Small intestine (tissue), 7 donors: ENCODE results near the gene PLA2G2A. TPM values are rescaled to one million over a fixed set of nuclear protein-coding genes. Genes with fewer than 3 reads are reported as not detected.

ENCODE experiments used
- DNase-seq, 2 donors: peaks; one replicate each; pipeline versions ENCODE4 v3.0.0 to v3.0.0-alpha.2; 2013
- FAIRE-seq: peaks from 2 replicates; lab custom pipeline; 2012; peaks lifted over from hg19 to GRCh38; lab: Jason Lieb, UNC
- H3K27ac ChIP-seq, 3 donors: one replicate each; pipeline ENCODE4 v1.5.1; 2013; ENCODE audit warnings: low read length in 2 of 3, mild to moderate bottlenecking in 2 of 3, control low read depth in 1 of 3, inconsistent platforms in 1 of 3, low read depth in 1 of 3, moderate library complexity in 1 of 3
- H3K27me3 ChIP-seq, 3 donors: one replicate each; pipeline ENCODE4 v1.6.1; 2013; ENCODE audit warnings: low read length in 3 of 3, inconsistent platforms in 1 of 3; ENCODE audit not compliant: control insufficient read depth in 3 of 3, insufficient read depth in 3 of 3
- H3K36me3 ChIP-seq, 3 donors: one replicate each; pipeline ENCODE4 v1.6.1; 2013; ENCODE audit warnings: low read length in 3 of 3, inconsistent platforms in 1 of 3, low read depth in 1 of 3, mild to moderate bottlenecking in 1 of 3, moderate library complexity in 1 of 3; ENCODE audit not compliant: control insufficient read depth in 3 of 3, insufficient read depth in 2 of 3
- H3K4me1 ChIP-seq, 3 donors: one replicate each; pipeline ENCODE4 v1.6.1; 2013; ENCODE audit warnings: low read length in 2 of 3, inconsistent platforms in 1 of 3, low read depth in 1 of 3, mild to moderate bottlenecking in 1 of 3, moderate library complexity in 1 of 3; ENCODE audit not compliant: control insufficient read depth in 3 of 3, insufficient read depth in 2 of 3
- H3K4me3 ChIP-seq, 3 donors: one replicate each; pipeline ENCODE4 v1.5.1; 2013; ENCODE audit warnings: low read length in 3 of 3, control low read depth in 1 of 3, inconsistent platforms in 1 of 3, low read depth in 1 of 3, mild to moderate bottlenecking in 1 of 3, moderate library complexity in 1 of 3
- H3K9me3 ChIP-seq, 2 donors: one replicate each; pipeline ENCODE4 v1.6.1; 2013; ENCODE audit warnings: low read depth in 1 of 2, low read length in 1 of 2; ENCODE audit not compliant: control insufficient read depth in 2 of 2, insufficient read depth in 1 of 2
- WGBS, 3 donors: extraction: QIAGEN DNeasy Blood & Tissue Kit; methylation state at CpG; one replicate each; pipeline ENCODE4 v1.1.7; 2013; 5-methylcytosine and 5-hydroxymethylcytosine counted together
- polyA plus RNA-seq, 4 donors: library from polyadenylated mRNA; stranded (reverse) in 3 of 4; unstranded in 1 of 4; fragments of 200-250 nt in 3 of 4; fragments of 120-200 nt in 1 of 4; gene quantifications; one replicate each; pipeline versions ENCODE4 v1.2.1 to v1.2.3, GENCODE V29; 2013
- donor health status: healthy with polysubstance abuse.
- donor health status: control.
- donor health status: control.
- donor health status: Bipolar disorder and iron deficiency.
- donor health status: healthy.

Gene PLA2G2A
- polyA plus RNA-seq, 4 donors = 83.6 to 1,925 (median 293) TPM

DNA sequence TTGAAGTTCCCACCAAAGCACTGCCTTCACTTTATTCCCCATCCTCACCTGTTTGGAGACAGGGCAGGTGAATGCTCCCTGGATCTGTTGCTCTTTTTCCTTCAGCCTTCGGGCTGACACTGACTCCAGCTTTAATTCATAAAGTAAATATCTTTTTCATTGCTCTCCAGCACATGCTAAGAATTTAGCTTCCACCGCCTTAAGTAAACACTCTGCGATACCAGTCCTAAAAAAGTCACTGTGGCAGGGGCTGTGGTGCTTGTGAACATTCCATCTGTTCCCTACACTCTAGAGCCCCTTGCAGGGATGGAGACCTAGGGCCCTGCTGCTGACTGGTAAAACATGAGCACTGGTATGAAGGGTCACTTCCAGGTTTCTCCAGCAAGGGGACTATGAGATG, 896 bp upstream of the PLA2G2A start:
- H3K9me3 ChIP-seq = no peaks in the 10 kb centered on the region
- H3K4me3 ChIP-seq = no peak overlapping the region
- H3K4me1 ChIP-seq = peaks cover 0 to 28% (median 0%) of the 10 kb centered on the region in 3 donors
- no peak for FAIRE-seq
- H3K27me3 ChIP-seq = no peaks in the 10 kb centered on the region
- H3K27ac ChIP-seq = no peak overlapping the region
- DNase-seq = peak in 1 of 2 donors; percentile 23
- H3K36me3 ChIP-seq = peaks cover 0 to 4% (median 0%) of the 10 kb centered on the region in 3 donors
- WGBS, 3 donors = 34 to 46% (median 45%) methylated on average over 3 of the region's 3 CpGs

DNA sequence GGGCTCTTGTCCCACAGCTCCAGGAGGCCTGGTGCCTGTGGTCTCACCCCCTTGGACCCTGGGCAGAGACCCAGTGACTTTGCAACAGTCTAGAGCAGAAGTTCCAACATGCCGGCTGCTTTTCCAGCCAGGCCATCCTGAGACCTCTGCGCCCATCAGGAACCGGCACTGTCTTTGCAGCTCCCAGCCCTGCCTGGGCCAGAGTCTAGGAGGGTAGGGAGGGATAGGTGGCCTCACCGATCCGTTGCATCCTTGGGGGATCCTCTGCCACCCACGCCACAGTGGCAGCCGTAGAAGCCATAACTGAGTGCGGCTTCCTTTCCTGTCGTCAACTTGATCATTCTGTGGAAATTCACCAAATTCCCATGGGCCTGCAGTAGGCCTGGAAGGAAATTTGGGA, 1.3 kb downstream of the PLA2G2A start:
- peaks cover 0 to 4% (median 0%) of the 10 kb centered on the region in 3 donors for H3K36me3 ChIP-seq
- peaks cover 0 to 28% (median 0%) of the 10 kb centered on the region in 3 donors for H3K4me1 ChIP-seq
- DNase-seq (no peak), FAIRE-seq (no peak)
- H3K27me3 ChIP-seq = no peaks in the 10 kb centered on the region
- no peaks in the 10 kb centered on the region for H3K9me3 ChIP-seq
- H3K27ac ChIP-seq = no peak overlapping the region
- H3K4me3 ChIP-seq = no peak overlapping the region
- WGBS, 3 donors = 92 to 93% (median 92%) methylated on average over 9 of the region's 9 CpGs

DNA sequence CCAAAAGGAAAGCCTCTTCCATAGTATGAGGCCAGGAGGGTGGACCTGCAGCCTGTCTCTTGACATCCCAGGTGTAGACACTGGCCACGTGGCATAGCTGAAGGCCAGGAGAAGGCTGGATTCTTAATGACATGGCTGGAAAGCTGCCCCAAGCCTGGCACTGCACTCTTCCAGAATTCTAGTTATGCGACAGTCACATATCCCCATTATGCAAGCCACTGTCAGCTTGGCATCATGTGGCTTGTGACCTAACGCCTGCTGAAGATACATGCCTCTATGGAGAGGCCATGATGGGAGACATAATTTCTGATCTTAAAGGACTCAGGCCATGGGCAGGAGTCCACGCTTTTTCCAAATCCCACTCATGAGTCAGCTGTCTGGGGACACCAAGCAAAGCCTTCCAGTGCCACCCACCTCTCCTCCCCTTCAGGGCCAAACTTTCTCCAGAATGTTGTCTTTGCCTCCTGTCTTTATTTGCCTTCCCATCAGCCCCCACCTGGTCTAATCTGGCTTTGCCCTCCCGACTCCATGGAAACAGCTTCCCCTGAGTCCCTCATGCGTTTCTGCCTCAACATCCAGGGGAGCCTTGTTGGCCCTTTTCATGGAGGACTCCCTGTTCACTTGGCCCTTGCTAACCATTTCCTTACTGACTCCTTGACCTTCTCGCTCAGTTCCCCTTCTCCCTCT, 3.0 kb downstream of the PLA2G2A start:
- FAIRE-seq (no peak), DNase-seq (no peak)
- no peak overlapping the region for H3K4me3 ChIP-seq
- H3K27ac ChIP-seq = no peak overlapping the region
- H3K9me3 ChIP-seq = no peaks in the 10 kb centered on the region
- H3K4me1 ChIP-seq = peaks cover 0 to 23% (median 0%) of the 10 kb centered on the region in 3 donors
- WGBS, 3 donors = 76 to 89% (median 88%) methylated on average over 7 of the region's 7 CpGs
- H3K36me3 ChIP-seq = peaks cover 0 to 4% (median 0%) of the 10 kb centered on the region in 3 donors
- H3K27me3 ChIP-seq = no peaks in the 10 kb centered on the region

DNA sequence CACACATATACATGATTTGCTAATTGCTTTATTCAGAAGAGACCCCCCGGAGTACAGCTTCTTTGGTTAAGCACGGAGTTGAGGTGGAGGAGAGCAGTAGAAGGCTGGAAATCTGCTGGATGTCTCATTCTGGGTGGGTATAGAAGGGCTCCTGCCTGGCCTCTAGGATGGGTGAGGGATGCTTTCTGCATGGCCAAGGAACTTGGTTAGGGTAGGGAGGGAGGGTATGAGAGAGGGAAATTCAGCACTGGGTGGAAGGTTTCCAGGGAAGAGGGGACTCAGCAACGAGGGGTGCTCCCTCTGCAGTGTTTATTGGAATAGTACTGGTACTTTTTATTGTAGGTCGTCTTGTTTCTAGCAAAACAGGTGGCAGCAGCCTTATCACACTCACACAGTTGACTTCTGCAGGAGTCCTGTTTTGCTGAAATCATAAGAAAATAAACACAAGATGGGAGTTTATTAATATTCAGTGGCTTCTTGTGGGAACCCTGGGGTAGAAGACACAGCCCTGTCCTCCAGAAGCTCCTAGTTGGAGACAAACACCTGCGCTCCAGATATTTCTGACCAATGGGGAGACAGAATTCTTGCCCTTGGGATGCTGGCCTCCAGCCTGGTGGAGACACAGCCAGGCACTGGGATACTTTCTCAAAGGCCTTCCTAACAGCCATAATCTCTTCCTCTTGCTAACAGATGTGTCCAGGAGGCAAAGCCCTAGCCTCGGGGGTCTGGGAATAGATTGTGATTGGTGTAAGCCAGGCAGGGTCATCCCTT, 3.8 kb downstream of the PLA2G2A start:
- no peak for DNase-seq
- 28 to 46% (median 33%) methylated on average over 6 of the region's 6 CpGs for WGBS, 3 donors
- Histone ChIP-seq H3K27ac (no peak overlapping the region), H3K9me3 (no peaks in the 10 kb centered on the region), H3K4me3 (no peak overlapping the region), H3K4me1 (peaks cover 0 to 14% (median 0%) of the 10 kb centered on the region in 3 donors), H3K27me3 (no peaks in the 10 kb centered on the region), H3K36me3 (peaks cover 0 to 4% (median 0%) of the 10 kb centered on the region in 3 donors)
- FAIRE-seq = no peak

DNA sequence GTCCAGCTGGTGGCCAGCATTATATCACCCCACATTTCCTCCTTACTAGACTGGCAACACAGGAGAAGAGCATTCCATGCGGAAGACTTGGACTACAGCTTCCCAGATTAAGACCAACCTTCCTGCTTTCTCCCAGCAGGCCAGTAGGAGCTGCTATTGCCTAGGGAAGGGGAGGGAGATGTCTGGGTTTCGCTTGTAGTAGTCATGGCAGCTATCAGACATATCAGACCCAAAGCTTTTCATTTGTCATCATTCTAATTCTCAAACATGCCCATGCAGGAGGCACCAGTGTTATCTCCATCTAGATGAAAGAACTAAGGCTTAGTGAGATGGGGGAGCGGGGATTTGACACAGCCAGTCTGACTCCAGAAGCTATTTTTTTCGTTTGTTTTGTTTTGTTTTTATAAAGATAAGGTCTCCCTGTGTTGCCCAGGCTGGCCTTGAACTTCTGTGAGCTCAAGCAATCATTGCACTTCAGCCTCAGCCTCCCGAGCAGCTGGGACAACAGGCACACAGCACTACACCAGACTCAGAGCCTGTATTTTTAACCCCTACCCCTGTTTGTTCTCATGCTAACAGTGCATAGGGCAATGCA, 4.5 kb downstream of the PLA2G2A start:
- H3K27me3 ChIP-seq = no peaks in the 10 kb centered on the region
- H3K27ac ChIP-seq = no peak overlapping the region
- H3K4me3 ChIP-seq = no peak overlapping the region
- FAIRE-seq = no peak
- DNase-seq = peak; percentile 75 to 79
- H3K36me3 ChIP-seq = peaks cover 0 to 4% (median 0%) of the 10 kb centered on the region in 3 donors
- no peaks in the 10 kb centered on the region for H3K9me3 ChIP-seq
- peaks cover 0 to 7% (median 0%) of the 10 kb centered on the region in 3 donors for H3K4me1 ChIP-seq
- 7 to 23% (median 14%) methylated on average over 5 of the region's 5 CpGs for WGBS, 3 donors

DNA sequence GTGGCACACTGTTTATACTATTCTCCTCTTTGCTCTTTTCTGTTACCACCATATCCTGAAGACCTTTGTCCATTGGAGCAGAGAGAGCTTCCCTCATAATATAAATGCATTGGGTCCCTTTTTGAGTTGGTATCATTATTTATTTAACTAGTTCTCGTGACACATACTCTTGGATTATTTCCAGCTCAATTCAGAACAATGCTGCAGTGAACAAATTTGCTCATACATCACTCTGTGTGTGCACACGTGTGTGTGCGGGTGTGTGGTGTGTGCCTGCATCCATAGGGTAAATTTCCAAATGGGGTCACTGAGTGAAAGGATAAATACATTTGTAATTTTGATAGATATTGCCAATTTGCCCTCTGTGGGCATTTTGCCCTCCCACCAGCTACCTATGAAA, 5.8 kb downstream of the PLA2G2A start:
- H3K4me1 ChIP-seq = no peaks in the 10 kb centered on the region
- DNase-seq (no peak), FAIRE-seq (no peak)
- H3K27ac ChIP-seq = no peak overlapping the region
- WGBS, 3 donors = 34 to 54% (median 38%) methylated on average over 3 of the region's 3 CpGs
- no peak overlapping the region for H3K4me3 ChIP-seq
- H3K9me3 ChIP-seq = no peaks in the 10 kb centered on the region
- H3K27me3 ChIP-seq = no peaks in the 10 kb centered on the region
- H3K36me3 ChIP-seq = peaks cover 0 to 4% (median 0%) of the 10 kb centered on the region in 3 donors

DNA sequence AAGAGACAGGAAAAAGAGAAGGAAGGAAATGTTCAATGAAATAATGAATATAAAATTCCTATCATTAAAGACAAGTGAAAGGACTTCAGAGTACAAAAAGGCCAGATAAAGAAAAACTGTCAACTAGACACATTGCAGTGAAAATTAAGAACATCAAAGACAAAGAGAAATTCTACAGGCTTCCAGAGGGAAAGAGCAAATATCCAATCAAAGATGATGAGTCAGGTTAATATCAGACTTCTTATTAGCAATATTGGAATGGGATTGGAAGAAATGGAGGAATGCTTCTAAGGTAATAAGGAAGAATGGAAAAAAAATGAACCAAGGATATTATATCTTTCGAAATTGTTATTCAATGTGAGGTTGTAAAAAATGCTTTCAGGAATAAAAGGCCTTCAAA, 7.8 kb downstream of the PLA2G2A start:
- WGBS, 3 donors = 60 to 87% (median 81%) methylated on average over 1 of the region's 1 CpG
- Histone ChIP-seq H3K4me3 (no peak overlapping the region), H3K4me1 (no peaks in the 10 kb centered on the region), H3K9me3 (no peaks in the 10 kb centered on the region), H3K27me3 (no peaks in the 10 kb centered on the region), H3K27ac (no peak overlapping the region), H3K36me3 (peaks cover 0 to under 1% (median 0%) of the 10 kb centered on the region in 3 donors)
- FAIRE-seq (no peak), DNase-seq (no peak)

DNA sequence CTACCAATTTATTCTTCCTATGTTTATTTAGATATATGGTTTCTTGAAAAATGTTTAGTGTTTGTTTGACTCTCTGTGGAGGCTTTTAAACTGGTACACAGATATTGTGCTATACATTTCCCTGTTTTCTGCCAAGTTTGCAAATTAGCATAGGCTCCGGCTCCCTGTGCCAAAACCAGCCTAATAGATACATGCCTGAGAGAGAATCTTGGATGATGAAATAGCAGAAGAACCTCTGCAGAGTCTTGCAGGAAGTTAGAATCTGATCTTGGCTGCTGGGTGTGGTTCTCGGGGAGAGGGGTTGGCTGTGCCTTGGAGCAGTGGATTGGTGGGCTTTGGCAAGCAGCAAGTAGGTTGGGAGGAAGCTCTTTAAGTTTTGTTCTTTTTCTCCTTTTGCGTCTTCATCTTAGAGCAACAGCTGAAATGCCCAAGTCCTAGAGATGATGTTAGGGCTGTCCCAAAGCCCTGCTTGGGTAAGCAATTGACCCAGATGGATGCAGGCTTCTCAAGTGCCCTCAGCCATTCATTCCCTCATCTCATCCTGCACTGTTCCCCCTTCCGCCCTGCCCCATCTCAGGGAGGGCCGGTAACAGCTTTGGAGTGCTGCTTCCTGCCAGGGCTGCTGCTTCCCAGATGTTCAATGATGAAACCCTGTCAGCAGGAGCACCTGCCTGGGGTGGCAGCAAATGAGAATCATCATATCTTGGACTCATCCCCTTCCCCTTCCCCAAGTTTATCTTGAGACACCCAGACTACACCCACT, 9.3 kb downstream of the PLA2G2A start:
- WGBS, 3 donors = 65 to 74% (median 70%) methylated on average over 4 to 5 of the region's 5 CpGs

More for the DNA sequence above, 9.3 kb downstream of the PLA2G2A start:
- H3K9me3 ChIP-seq = no peaks in the 10 kb centered on the region
- H3K4me3 ChIP-seq = no peak overlapping the region
- FAIRE-seq = no peak
- no peak for DNase-seq
- no peaks in the 10 kb centered on the region for H3K36me3 ChIP-seq
- no peak overlapping the region for H3K27ac ChIP-seq
- H3K4me1 ChIP-seq = no peaks in the 10 kb centered on the region
- no peaks in the 10 kb centered on the region for H3K27me3 ChIP-seq
